NCI-H1436 treated with DMSO at 0.1 percent for 48 hours (cell line): Measurements from ENCODE around the gene NR2F1-AS1.
A peak's percentile ranks its signal among the peaks of the same experiment; 100 is the strongest.

ENCODE experiments used
- DNase-seq: peaks from one replicate; lab custom pipeline; 2025; lab: John Stamatoyannopoulos, UW

The NR2F1-AS1 gene

DNA sequence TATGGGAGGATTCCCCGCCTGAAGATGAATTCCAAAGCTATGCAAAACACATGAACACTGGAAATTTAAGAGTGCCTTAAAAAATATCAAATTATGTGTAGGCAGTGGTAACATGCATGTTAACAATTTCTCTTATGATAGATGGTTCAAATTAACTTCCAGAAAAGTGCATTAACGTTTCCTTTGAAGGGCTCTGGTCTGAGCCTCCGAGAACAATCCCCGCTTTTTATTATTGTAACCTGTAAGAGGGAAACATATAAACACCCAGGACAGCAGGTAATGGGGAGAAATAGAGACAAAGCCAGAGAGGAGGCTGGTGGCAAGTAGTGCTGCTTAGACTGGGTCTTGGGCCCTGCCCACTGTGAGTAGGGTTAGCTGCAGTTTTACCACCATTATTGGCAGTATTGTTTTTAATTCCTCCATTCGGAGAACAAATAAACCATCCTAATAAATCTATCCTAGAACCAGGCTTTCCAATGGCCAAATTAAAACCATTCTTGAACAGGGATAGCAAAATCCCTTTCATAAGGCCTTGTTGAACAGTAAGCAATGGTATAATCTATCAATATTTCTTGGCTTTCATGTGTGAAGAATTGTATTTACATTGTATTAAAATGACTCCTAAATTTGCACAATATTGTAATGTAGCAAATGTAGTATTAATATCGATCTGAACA, 8.3 kb upstream of the NR2F1-AS1 start:
- DNase-seq: no peak

- DNase-seq: no peak
These were observed 7.5 kb upstream of the NR2F1-AS1 start for GRCh38 chr5:93588352-93589151.

- no peak for DNase-seq
These were observed 6.8 kb upstream of the NR2F1-AS1 start for GRCh38 chr5:93587597-93588351.

- DNase-seq: no peak
These were observed 5.9 kb upstream of the NR2F1-AS1 start for GRCh38 chr5:93586736-93587596.

DNA sequence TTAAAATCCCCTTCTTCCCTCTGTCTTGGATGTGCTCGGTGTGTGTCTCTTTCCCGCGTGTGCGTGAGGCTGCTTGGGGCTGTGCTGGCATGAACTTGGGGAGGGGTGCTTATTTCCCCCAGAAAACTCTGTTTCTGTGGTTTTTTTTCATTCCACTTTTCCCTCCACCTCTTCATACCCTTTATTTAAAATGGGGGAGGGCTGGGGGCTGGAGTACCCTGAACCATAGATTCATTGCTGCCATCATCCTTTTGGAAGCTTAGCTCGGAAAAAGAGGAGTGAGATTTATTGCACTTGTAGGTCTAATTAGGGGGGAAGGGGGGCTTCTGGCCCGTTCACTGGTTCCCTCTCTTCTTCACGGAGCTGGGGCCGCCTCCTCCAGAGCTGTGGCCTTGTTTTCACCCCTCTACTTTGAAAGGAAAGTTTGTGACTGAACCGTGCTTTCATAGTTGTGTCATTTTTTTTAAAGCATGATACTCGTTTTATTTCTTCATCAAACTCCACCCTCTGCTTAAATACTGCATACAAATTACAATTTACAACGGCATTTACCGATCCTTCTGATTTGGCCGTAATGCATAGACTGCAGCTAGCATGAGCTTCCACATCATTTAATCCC, 4.9 kb upstream of the NR2F1-AS1 start:
- no peak for DNase-seq

DNA sequence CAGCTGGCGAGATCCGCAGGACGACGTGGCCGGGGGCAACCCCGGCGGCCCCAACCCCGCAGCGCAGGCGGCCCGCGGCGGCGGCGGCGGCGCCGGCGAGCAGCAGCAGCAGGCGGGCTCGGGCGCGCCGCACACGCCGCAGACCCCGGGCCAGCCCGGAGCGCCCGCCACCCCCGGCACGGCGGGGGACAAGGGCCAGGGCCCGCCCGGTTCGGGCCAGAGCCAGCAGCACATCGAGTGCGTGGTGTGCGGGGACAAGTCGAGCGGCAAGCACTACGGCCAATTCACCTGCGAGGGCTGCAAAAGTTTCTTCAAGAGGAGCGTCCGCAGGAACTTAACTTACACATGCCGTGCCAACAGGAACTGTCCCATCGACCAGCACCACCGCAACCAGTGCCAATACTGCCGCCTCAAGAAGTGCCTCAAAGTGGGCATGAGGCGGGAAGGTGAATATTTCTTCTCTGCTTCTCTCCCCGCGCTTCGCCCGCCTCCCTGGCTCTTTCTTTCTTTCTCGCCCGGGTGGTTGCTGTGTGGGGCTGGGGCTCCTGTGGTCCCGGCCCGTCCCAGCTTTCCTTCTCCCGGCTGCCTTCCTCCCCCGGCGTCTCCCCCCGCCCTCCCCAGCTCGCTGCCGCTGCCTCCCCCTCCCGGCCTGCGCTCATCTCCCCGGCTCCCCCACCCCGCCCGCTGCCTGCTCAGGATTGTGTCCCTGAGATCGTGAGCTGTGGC, 4.2 kb upstream of the NR2F1-AS1 start:
- DNase-seq: no peak

DNA sequence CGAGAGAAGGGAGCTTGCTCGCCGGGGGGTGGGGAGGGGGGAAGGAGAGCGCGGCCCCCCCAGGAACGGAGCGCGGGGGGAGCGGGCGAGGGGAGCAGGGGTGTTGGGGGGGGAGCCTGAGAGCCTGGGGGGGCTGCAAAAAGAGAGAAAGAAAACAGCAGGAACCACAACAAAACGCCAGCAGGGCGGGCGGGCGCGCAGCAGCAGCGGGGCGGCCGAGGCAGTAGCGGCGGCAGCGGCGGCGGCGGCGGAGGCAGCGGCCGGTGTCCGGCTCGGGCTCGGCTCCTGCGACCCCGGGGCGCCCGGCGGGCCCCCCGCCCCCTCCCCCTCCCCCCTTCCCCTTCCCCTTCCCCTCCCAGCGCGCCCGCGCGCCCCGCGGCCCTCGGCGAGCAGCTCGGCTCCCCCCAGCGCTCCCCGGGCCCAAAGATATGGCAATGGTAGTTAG, 3.6 kb upstream of the NR2F1-AS1 start:
- no peak for DNase-seq

- no peak for DNase-seq
These were observed 3.0 kb upstream of the NR2F1-AS1 start for GRCh38 chr5:93583768-93584595.

GRCh38 chr5:93583439-93583767, 2.4 kb upstream of the NR2F1-AS1 start:
- no peak for DNase-seq

GRCh38 chr5:93582677-93583438, 1.8 kb upstream of the NR2F1-AS1 start, which contains the start of gene NR2F1:
Gene NR2F1 (plus strand): TSS chr5:93583222. CDS start chr5:93585024, 1,802 bp downstream.
- peak; percentile 91 for DNase-seq

GRCh38 chr5:93582167-93582462, 1.1 kb upstream of the NR2F1-AS1 start:
- no peak for DNase-seq

DNA sequence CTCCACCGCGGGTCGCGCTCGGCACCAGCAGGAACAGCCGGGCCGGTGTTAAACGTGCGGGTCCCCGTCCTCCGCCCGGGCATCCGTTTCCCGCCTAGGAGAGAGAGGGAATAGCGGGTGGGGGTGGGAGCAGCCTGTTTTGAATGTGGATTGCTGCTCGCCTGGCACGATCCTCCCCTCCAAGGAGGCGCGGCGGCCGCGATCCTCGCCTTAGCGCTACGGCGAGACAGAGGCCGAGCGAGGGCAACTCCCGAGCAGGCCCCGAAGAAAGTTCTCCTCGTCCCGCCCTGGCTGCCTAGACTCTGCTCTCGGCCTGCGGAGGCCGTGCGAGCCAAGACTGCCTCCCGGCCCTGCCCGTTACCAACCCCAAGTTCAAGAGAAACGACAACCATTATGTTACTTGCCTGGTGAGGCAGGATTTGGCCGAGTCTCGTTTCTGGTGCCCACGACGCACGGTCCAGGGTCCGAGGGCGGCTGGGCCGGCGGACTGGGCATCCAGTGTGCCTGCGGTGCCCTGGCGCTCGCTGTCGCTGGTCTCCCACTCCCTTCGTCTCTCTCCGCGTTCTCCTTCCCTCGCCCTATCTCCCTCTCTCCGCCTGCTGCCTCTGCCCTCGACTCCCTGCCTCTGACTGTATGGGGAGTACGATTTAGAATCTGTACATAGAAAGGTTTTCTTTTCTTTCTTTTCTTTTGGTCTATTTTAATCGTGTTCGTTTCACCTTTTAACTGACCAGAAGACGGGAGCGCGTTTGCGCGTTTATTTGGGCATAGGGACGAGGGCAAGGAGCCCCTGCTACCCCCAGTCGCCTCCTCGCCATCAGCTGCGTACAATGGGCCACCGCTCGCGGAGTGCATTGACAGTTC, 724 bp downstream of the NR2F1-AS1 start:
- no peak for DNase-seq

DNA sequence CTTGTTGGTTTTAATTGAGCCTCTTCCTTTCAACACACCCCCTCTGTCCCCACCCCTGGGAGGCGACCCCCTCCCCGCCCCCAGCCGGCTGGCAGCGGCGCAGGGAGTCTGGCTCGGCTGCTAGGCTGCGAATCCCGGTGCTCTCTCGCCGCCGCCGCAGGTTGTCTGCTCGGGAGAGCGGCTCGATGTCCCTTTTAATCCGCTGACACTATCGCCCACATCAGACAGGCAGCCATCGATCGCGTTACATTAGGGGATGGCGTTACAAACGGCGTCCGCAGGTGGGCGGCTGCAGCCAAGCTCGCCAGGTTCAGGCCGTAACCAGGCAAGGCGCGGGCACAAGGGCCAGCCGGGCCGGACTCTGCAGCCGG, 1.3 kb downstream of the NR2F1-AS1 start:
- DNase-seq: no peak

DNA sequence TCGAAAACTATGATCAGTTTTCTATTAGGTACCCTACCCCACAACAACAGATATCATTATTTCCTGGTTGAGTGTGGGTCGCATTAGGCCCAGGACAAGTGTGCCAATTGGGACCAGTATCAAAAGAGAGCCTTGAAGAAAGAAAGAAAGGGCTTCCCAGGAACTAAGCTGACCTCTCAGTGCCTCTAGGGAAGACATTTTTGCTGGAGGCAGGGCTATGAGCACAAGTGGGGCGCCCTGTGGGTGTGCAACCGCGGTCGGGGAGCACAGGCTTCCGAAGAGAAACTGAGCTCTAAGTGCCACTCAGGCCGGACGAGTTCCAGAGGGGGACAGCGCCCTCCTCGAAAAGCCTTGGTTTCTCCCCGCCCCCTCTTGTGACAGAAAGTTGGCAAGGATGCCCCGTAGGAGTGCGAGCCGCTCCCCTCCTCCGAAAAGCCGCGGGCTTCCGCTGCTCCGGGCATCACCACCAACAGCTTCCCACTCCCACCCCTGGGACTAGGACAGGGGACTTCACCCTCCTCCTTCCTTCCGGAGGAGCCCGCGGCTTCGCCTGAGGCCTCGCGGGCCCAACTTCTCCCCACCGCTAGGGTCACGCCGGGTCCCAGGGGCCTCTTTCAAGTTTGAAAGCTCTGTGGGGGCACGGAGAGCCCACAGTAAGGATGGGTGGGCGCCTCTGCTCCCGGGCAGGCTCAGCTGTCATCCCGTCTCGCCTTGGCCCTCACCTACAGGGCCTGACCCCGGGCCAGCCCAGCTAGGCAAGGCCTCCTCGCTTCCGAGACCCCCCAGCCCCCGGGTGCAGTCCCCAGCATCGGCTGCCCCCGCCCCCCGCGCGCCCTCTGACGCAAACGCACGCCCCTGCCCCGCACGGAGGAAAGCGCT, 2.0 kb downstream of the NR2F1-AS1 start:
- no peak for DNase-seq

DNA sequence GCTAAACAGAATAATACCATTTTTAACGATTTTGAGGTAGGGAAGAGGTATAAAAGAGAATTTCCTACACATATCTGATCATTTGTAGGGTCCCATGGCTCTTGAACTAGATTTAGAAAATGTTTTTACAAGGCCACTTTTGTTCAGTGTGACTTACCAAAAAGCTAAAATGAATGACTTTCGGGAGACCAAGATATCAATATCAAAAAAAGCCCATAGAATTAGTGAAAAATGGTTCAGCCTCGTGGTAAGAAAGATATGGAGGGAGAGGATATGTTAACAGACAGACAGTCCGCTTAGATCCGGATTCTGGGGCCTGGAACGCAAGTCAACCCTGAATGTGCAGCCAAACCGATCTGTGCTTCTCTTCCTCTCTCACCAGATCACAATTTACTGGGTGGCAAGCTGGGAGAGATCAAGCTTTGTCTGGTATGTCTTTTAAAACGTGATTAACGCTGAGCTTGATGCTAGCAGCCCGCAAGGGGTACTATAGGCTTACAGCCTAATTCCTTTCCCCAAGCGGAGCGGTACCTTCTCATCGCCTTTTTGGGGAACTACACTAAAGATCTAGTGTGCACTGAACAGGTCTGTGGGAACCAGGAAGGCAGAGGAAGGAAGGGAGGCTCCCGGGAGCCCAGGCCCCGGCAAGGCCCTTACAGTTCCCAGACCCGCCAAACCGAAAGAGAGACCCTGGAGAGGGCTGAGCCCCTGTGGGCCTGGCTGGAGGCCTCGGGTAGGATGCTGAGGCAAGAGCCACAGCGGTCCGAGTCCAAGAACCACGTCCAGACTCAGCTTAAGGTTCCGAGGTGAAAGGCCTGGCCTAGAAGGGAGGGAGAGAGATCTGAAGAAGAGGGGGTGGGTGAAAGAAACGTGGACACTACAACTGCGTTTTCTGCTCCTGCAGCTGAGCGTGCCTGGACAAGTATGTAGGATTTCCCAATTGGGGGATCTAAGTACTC, 2.9 kb downstream of the NR2F1-AS1 start:
- no peak for DNase-seq
